ENCODE results near the gene DNAJB8. TPM values are rescaled to one million over a fixed set of nuclear protein-coding genes. Genes with fewer than 3 reads are reported as not detected.

DNAJB8 gene
- total RNA-seq, result not detected in 2 replicates

DNA sequence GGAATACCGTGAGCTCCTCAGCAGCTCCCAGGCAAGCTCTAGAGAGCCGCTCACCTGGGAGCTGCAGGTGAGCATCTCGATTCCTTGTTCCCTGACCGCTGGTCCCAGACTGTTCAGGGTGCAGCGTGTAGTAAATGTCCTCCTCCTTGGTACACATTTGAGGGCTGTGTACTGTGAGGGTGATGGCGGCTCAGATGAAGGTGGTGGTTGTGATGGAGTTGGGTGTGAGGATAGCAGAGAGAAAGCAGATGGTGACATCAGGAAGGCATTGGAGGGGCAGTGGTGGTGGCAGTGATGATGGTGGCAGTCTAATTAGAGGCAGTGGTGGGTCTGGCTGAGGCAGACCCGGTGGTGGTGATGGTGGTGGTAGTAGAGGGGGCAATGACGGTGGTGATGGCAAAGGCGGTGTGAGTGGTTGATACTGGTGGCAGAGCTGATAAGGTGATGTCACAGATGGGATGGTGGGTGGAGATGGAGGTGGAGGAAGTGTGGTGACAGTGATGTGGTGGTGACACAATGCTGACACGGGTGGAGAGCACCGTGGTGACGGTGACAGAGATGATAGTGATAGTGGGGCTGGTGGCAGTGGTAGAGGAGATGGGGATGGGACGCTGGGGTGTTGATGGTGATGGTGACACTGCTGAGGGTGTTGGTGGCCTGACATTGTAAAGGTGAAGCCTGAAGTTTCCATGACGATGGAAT lies at the start of gene DNAJB8:
Gene DNAJB8, minus strand, starts transcription at position 51 of the 702 bp plus-strand sequence. CDS start 3,645 bp downstream, outside the sequence.

GRCh38 chr3:128492671-128493569 lies 26.2 kb upstream of the DNAJB8 start, which contains the start of gene GATA2:
Gene GATA2 (minus strand): TSS chr3:128493201. CDS start chr3:128487031, 6,170 bp downstream.

Other genes starting within 250 kb of the DNAJB8 start
- gene GATA2, start 26.3 kb upstream of the DNAJB8 start, total RNA-seq, result 2.1 and 4.1 TPM in 2 replicates
- gene RPN1, start 183.9 kb upstream of the DNAJB8 start, total RNA-seq, result 221 and 329 TPM in 2 replicates

Data from mesangial cell (primary cell).